Measurements from ENCODE around the gene KIAA0232. TPM values are rescaled to one million over a fixed set of nuclear protein-coding genes. Genes with fewer than 3 reads are reported as not detected.

The KIAA0232 gene
- total RNA-seq, 1 donor from 2014 or later, result 27.2 TPM

- no peak for TF ChIP-seq CTCF (IDR thresholded peaks at IDR 0.05; ENCODE audit: unreplicated experiment)
- peaks cover 20% of the 10 kb centered on the region for H3K36me3 Mint-ChIP-seq (ENCODE audit: low read depth, unreplicated experiment)
- no peaks in the 10 kb centered on the region for H3K9me3 Mint-ChIP-seq (ENCODE audit: unreplicated experiment)
- H3K27me3 Mint-ChIP-seq (ENCODE audit: unreplicated experiment), result no peaks in the 10 kb centered on the region
- H3K4me1 Mint-ChIP-seq (ENCODE audit: unreplicated experiment), result no peaks in the 10 kb centered on the region
- no peak for DNase-seq (ENCODE audit: low spot score)
- no peak overlapping the region for H3K27ac Mint-ChIP-seq (ENCODE audit: unreplicated experiment)
- no peak overlapping the region for H3K4me3 Mint-ChIP-seq (ENCODE audit: unreplicated experiment)
Observed at GRCh38 chr4:6848717-6849305, 66.3 kb downstream of the KIAA0232 start.

GRCh38 chr4:6849691-6850090 lies 67.2 kb downstream of the KIAA0232 start:
- no peaks in the 10 kb centered on the region for H3K4me1 Mint-ChIP-seq (ENCODE audit: unreplicated experiment)
- no peak overlapping the region for H3K27ac Mint-ChIP-seq (ENCODE audit: unreplicated experiment)

GRCh38 chr4:6851431-6851830 lies 68.9 kb downstream of the KIAA0232 start:
- H3K4me1 Mint-ChIP-seq (ENCODE audit: unreplicated experiment), result no peaks in the 10 kb centered on the region
- peaks cover 20% of the 10 kb centered on the region for H3K36me3 Mint-ChIP-seq (ENCODE audit: low read depth, unreplicated experiment)
- H3K4me3 Mint-ChIP-seq (ENCODE audit: unreplicated experiment), result no peak overlapping the region
- no peak for DNase-seq (ENCODE audit: low spot score)
- no peaks in the 10 kb centered on the region for H3K9me3 Mint-ChIP-seq (ENCODE audit: unreplicated experiment)
- H3K27me3 Mint-ChIP-seq (ENCODE audit: unreplicated experiment), result no peaks in the 10 kb centered on the region
- H3K27ac Mint-ChIP-seq (ENCODE audit: unreplicated experiment), result no peak overlapping the region
- TF ChIP-seq CTCF (IDR thresholded peaks at IDR 0.05; ENCODE audit: unreplicated experiment), result no peak

More at GRCh38 chr4:6849691-6850090, 67.2 kb downstream of the KIAA0232 start:
- Mint-ChIP-seq H3K9me3 (ENCODE audit: unreplicated experiment) (no peaks in the 10 kb centered on the region), H3K27me3 (ENCODE audit: unreplicated experiment) (no peaks in the 10 kb centered on the region), H3K4me3 (ENCODE audit: unreplicated experiment) (no peak overlapping the region), H3K36me3 (ENCODE audit: low read depth, unreplicated experiment) (peaks cover 20% of the 10 kb centered on the region)
- TF ChIP-seq CTCF (IDR thresholded peaks at IDR 0.05; ENCODE audit: unreplicated experiment), result no peak
- DNase-seq (ENCODE audit: low spot score), result no peak

GRCh38 chr4:6851962-6852361 lies 69.4 kb downstream of the KIAA0232 start:
- H3K27ac Mint-ChIP-seq (ENCODE audit: unreplicated experiment), result no peak overlapping the region
- no peak for TF ChIP-seq CTCF (IDR thresholded peaks at IDR 0.05; ENCODE audit: unreplicated experiment)
- no peak overlapping the region for H3K4me3 Mint-ChIP-seq (ENCODE audit: unreplicated experiment)
- no peaks in the 10 kb centered on the region for H3K4me1 Mint-ChIP-seq (ENCODE audit: unreplicated experiment)
- DNase-seq (ENCODE audit: low spot score), result no peak
- H3K36me3 Mint-ChIP-seq (ENCODE audit: low read depth, unreplicated experiment), result peaks cover 20% of the 10 kb centered on the region
- H3K9me3 Mint-ChIP-seq (ENCODE audit: unreplicated experiment), result no peaks in the 10 kb centered on the region
- H3K27me3 Mint-ChIP-seq (ENCODE audit: unreplicated experiment), result no peaks in the 10 kb centered on the region

GRCh38 chr4:6852582-6852981 lies 70.1 kb downstream of the KIAA0232 start:
- H3K27me3 Mint-ChIP-seq (ENCODE audit: unreplicated experiment), result no peaks in the 10 kb centered on the region
- no peak overlapping the region for H3K4me3 Mint-ChIP-seq (ENCODE audit: unreplicated experiment)
- no peak for DNase-seq (ENCODE audit: low spot score)
- TF ChIP-seq CTCF (IDR thresholded peaks at IDR 0.05; ENCODE audit: unreplicated experiment), result no peak
- H3K27ac Mint-ChIP-seq (ENCODE audit: unreplicated experiment), result no peak overlapping the region
- peaks cover 20% of the 10 kb centered on the region for H3K36me3 Mint-ChIP-seq (ENCODE audit: low read depth, unreplicated experiment)
- no peaks in the 10 kb centered on the region for H3K9me3 Mint-ChIP-seq (ENCODE audit: unreplicated experiment)
- no peaks in the 10 kb centered on the region for H3K4me1 Mint-ChIP-seq (ENCODE audit: unreplicated experiment)

Measured in endothelial cell (in vitro differentiated cells).